ENCODE measurements around the gene PFN4.

DNA sequence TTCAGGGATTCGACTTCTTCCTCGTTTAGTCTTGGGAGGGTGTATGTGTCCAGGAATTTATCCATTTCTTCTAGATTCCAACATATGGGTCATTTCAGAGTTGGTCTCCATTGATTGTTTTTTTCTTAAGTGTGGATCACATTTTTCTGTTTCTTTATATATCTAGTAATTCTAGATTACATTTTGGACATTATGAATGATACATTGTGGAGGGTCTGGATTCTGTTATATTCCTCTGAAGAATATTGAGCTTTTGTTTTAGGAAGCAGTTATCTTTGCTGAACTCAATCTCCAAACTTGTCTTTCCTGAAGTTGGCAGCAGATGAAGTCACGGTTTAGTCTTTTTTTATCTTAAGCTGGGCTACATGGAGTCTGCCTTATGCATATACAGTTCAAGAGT lies 9.4 kb upstream of the PFN4 start:
- TF ChIP-seq EZH2phosphoT487 (IDR thresholded peaks at IDR 0.05; ENCODE audit: insufficient read depth, low read depth) (no peak), EZH2 (IDR thresholded peaks at IDR 0.05; ENCODE audit: insufficient read depth, poor library complexity, severe bottlenecking) (no peak)

All from GM23248 (cell line).